IMR-90 (cell line): ENCODE measurements around the gene SMTN. TPM values are rescaled to one million over a fixed set of nuclear protein-coding genes. Genes with fewer than 3 reads are reported as not detected.

Source experiments
- ATAC-seq: fragments of 200-7000 bp; cut with Tn5 transposase; 2 replicates; pipeline ENCODE4 v1.9.1; 2020; ENCODE audit warnings: low read depth, mild to moderate bottlenecking, moderate library complexity
- BruUV-seq: library from RNA; stranded (reverse); fragments of 400-500 nt; replicated peaks from 2 replicates; lab custom pipeline; 2021; lab: Mats Ljungman, UMichigan
- CTCF ChIA-PET: fragments of 300-600 bp; formaldehyde crosslinking; extraction: SDS; loops from one replicate; lab custom pipeline; 2021; ENCODE audit warnings: antibody characterized with exemption; lab: Yijun Ruan, JAX
- POLR2A ChIA-PET: fragments of 300-600 bp; sonication (Branson Sonifier 250); formaldehyde crosslinking; loops from one replicate; lab custom pipeline; 2022; ENCODE audit warnings: antibody characterized with exemption; ENCODE audit not compliant: unreplicated experiment; lab: Charles Lee
- DNase-seq: peaks from one replicate; pipeline ENCODE4 v3.0.0; 2013
- H2AFZ ChIP-seq: replicated peaks from 2 replicates; pipeline ENCODE3; 2013; ENCODE audit warnings: low read length, mild to moderate bottlenecking; ENCODE audit not compliant: poor library complexity
- H2AK5ac ChIP-seq: 2 replicates; pipeline ENCODE4 v1.6.1; 2013; ENCODE audit warnings: low read depth, low read length, inconsistent platforms
- H2AK9ac ChIP-seq: replicated peaks from 2 replicates; pipeline ENCODE3; 2013; ENCODE audit warnings: mild to moderate bottlenecking, low read depth, low read length, moderate library complexity; ENCODE audit not compliant: poor library complexity
- H2BK120ac ChIP-seq: 2 replicates; pipeline ENCODE4 v1.6.1; 2013; ENCODE audit warnings: low read depth, low read length, inconsistent platforms
- H2BK15ac ChIP-seq: 3 replicates; pipeline ENCODE4 v1.6.1; 2013; ENCODE audit warnings: low read depth, low read length, inconsistent platforms
- H2BK20ac ChIP-seq: 2 replicates; pipeline ENCODE4 v1.6.1; 2013; ENCODE audit warnings: low read depth, mild to moderate bottlenecking, inconsistent platforms, low read length, moderate library complexity
- H2BK5ac ChIP-seq: 2 replicates; pipeline ENCODE4 v1.6.1; 2013; ENCODE audit warnings: mild to moderate bottlenecking, low read depth, low read length, inconsistent platforms; ENCODE audit not compliant: poor library complexity, severe bottlenecking
- H3K14ac ChIP-seq: replicated peaks from 2 replicates; pipeline ENCODE4 v1.6.1; 2013; ENCODE audit warnings: low read depth, low read length, inconsistent platforms
- H3K18ac ChIP-seq: 2 replicates; pipeline ENCODE4 v1.6.1; 2013; ENCODE audit warnings: low read depth, low read length, control low read depth
- H3K23ac ChIP-seq: 2 replicates; pipeline ENCODE4 v1.6.1; 2013; ENCODE audit warnings: low read depth, low read length, inconsistent platforms
- H3K27ac ChIP-seq: 2 replicates; pipeline ENCODE4 v1.5.1; 2013; ENCODE audit warnings: mild to moderate bottlenecking, control low read depth, low read length; ENCODE audit not compliant: insufficient read depth
- H3K27me3 ChIP-seq: 2 replicates; pipeline ENCODE4 v1.6.1; 2013; ENCODE audit warnings: low read length; ENCODE audit not compliant: control insufficient read depth, insufficient read depth
- H3K36me3 ChIP-seq: 2 replicates; pipeline ENCODE4 v1.6.1; 2013; ENCODE audit warnings: low read length, mixed read lengths; ENCODE audit not compliant: control insufficient read depth, insufficient read depth
- H3K4ac ChIP-seq: 2 replicates; pipeline ENCODE4 v1.6.1; 2013; ENCODE audit warnings: low read depth, low read length, inconsistent platforms
- H3K4me1 ChIP-seq: 2 replicates; pipeline ENCODE4 v1.6.1; 2013; ENCODE audit warnings: low read length, mixed read lengths; ENCODE audit not compliant: control insufficient read depth, insufficient read depth
- H3K4me2 ChIP-seq: 2 replicates; pipeline ENCODE4 v1.6.1; 2013; ENCODE audit warnings: low read depth, mild to moderate bottlenecking, control low read depth, low read length, moderate library complexity
- H3K4me3 ChIP-seq: 2 replicates; pipeline ENCODE4 v1.5.1; 2013; ENCODE audit warnings: low read depth, mild to moderate bottlenecking, control low read depth, low read length, moderate library complexity; ENCODE audit not compliant: insufficient read depth
- H3K56ac ChIP-seq: 2 replicates; pipeline ENCODE4 v1.6.1; 2013; ENCODE audit warnings: low read length, inconsistent platforms; ENCODE audit not compliant: insufficient read depth; ENCODE audit errors: extremely low read depth
- H3K79me1 ChIP-seq, 2 experiments: 2 replicates each; pipeline ENCODE4 v1.6.1; 2013; ENCODE audit warnings: low read length in 2 of 2, inconsistent platforms in 1 of 2, low read depth in 1 of 2
- H3K9ac ChIP-seq: 2 replicates; pipeline ENCODE4 v1.6.1; 2013; ENCODE audit warnings: low read depth, low read length, control low read depth
- H3K9me1 ChIP-seq: 2 replicates; pipeline ENCODE4 v1.6.1; 2013; ENCODE audit warnings: low read length, inconsistent platforms; ENCODE audit not compliant: insufficient read depth
- H3K9me3 ChIP-seq: 2 replicates; pipeline ENCODE4 v1.6.1; 2013; ENCODE audit warnings: low read length; ENCODE audit not compliant: control insufficient read depth, insufficient read depth
- H4K20me1 ChIP-seq: 2 replicates; pipeline ENCODE4 v1.6.1; 2013; ENCODE audit warnings: low read length, inconsistent platforms; ENCODE audit not compliant: insufficient read depth
- H4K5ac ChIP-seq: 2 replicates; pipeline ENCODE4 v1.6.1; 2013; ENCODE audit warnings: mild to moderate bottlenecking, low read depth, low read length, control low read depth
- H4K8ac ChIP-seq, 2 experiments: 2 replicates each; pipeline ENCODE4 v1.6.1; 2013; ENCODE audit warnings: low read depth in 2 of 2, low read length in 2 of 2, control low read depth in 1 of 2, inconsistent platforms in 1 of 2
- H4K91ac ChIP-seq: 2 replicates; pipeline ENCODE4 v1.6.1; 2013; ENCODE audit warnings: low read depth, low read length, inconsistent platforms; ENCODE audit not compliant: insufficient read depth
- CEBPB ChIP-seq: IDR thresholded peaks from 2 replicates; pipeline ENCODE4 v1.6.1; 2012; ENCODE audit warnings: low read depth, low read length, improper control_type of control experiment
- SMC3 ChIP-seq: fragments of 150-350 bp; IDR thresholded peaks from 2 replicates; pipeline ENCODE4 v1.6.1; 2016; ENCODE audit warnings: low read depth, mild to moderate bottlenecking, antibody characterized with exemption, low read length, moderate library complexity
- WGBS, 2 experiments: methylation state at CpG; one replicate each; pipeline versions ENCODE4 v1.1.5 to v1.1.7; 2013; ENCODE audit warnings: missing lambda C conversion rate in 2 of 2; ENCODE audit not compliant: insufficient read length in 1 of 2; ENCODE audit errors: extremely low coverage in 2 of 2; 5-methylcytosine and 5-hydroxymethylcytosine counted together
- dilution Hi-C: fragments of 300-500 bp; cut with HindIII; formaldehyde crosslinking; loops from one replicate; pipeline ENCODE4 v1.14.3; 2018; ENCODE audit warnings: low sequenced_read_pairs; ENCODE audit not compliant: unreplicated experiment
- in situ Hi-C: fragments of 300-500 bp; cut with MboI; formaldehyde crosslinking; loops from 3 replicates; pipeline ENCODE4 v1.14.3; 2019; ENCODE audit warnings: low sequenced_read_pairs, inconsistent platforms, mixed read lengths
- intact Hi-C: fragments of 100-400 bp; cut with micrococcal nuclease; formaldehyde crosslinking; loops from 2 replicates; pipeline ENCODE4 v1.10.0; 2022
- polyA plus RNA-seq, 3 experiments: library from polyadenylated mRNA; depleted of rRNA; stranded (reverse); fragments of >200 nt; gene quantifications; 2 replicates each; pipeline ENCODE4 v1.2.3, GENCODE V29; 2012; ENCODE audit warnings: low replicate concordance in 1 of 3
- total RNA-seq: library from RNA; depleted of rRNA; stranded (reverse); fragments of >200 nt; gene quantifications from 2 replicates; pipeline ENCODE4 v1.2.3, GENCODE V29; 2012

Gene SMTN
- total and polyA plus RNA-seq, 2 of the 4 experiments (the other 2 are of a cell fraction): 53.6 to 63.7 TPM

DNA sequence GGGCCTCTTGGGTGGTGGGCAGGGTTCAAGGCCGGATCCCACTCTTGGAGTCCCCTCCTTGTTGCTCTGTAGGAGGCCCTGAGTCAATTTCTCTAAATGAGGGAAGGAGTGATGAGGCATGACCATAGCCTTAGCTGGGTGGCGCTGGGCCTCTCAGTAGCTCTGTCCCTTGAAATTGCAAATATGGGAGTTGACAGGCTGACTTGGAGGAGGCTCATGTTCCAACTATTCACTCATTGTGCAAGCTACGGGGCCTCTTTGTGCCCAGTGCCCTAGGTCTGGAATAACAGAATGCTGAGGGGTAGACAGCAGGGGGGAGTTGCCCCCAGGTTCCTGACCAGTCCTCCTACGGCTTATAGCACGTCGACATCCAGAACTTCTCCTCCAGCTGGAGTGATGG lies 18.3 kb downstream of the SMTN start:
- Histone ChIP-seq H3K9ac (no peak overlapping the region), H4K8ac (peak overlapping the region in 1 of 2 experiments; percentile 20; a peak in 2 of 4 replicates), H3K4me1 (peaks cover 39% of the 10 kb centered on the region), H3K9me1 (peaks cover 25% of the 10 kb centered on the region), H4K5ac (peak overlapping the region; percentile 71; the same call in 1 of the 2 replicates), H2AK9ac (peak overlapping the region; percentile 79), H3K27ac (peak overlapping the region; percentile 66; the same call in 1 of the 2 replicates), H3K23ac (no peak overlapping the region), H3K18ac (peak overlapping the region; percentile 49; the same call in 1 of the 2 replicates), H4K91ac (no peak overlapping the region; the same call in 1 of the 2 replicates), H3K4ac (peak overlapping the region; percentile 62), H3K4me2 (no peak overlapping the region), H2BK15ac (no peak overlapping the region), H3K9me3 (no peaks in the 10 kb centered on the region), H4K20me1 (peaks cover 11% of the 10 kb centered on the region), H2AK5ac (peak overlapping the region; percentile 54; the same call in 1 of the 2 replicates), H3K56ac (no peak overlapping the region), H2BK120ac (peak overlapping the region; percentile 18; the same call in 1 of the 2 replicates), H3K36me3 (peaks cover 69% of the 10 kb centered on the region), H2AFZ (no peak overlapping the region), H3K79me1 (peaks cover 9 to 56% of the 10 kb centered on the region in 2 experiments; a peak in 3 of 4 replicates), H3K27me3 (no peaks in the 10 kb centered on the region), H2BK20ac (peak overlapping the region; percentile 29; the same call in 1 of the 2 replicates), H3K4me3 (no peak overlapping the region), H2BK5ac (peak overlapping the region; percentile 78), H3K14ac (0 out of 2 replicates have a peak overlapping the region, but pooled peaks have one; percentile 58)
- in situ Hi-C loops (no loop called here), dilution Hi-C loops (no loop called here), intact Hi-C loops (loop anchor here (1.0 kb wide), 1 partner anchor 18 kb away; the partner anchor contains the start of gene SMTN)
- no peak for TF ChIP-seq SMC3
- TF ChIP-seq CEBPB: peak; percentile 46; the same call in 1 of the 2 replicates
- ATAC-seq (no peak; the same call in 1 of the 2 replicates), DNase-seq (peak; percentile 40)
- ChIA-PET POLR2A (no interaction called here), CTCF (no interaction called here)
- 88% methylated on average over 1 of the region's 6 CpGs; no CpG with 5 or more reads in 1 of the 2 experiments for WGBS, 2 experiments
- BruUV-seq: no TSS peak
